Subcutaneous abdominal adipose tissue (tissue), 5 donors: ENCODE data around the gene PLAGL1.

Experiments used
- H3K27ac ChIP-seq: one replicate; pipeline ENCODE4 v1.7.0; 2013; ENCODE audit warnings: low read depth, mild to moderate bottlenecking, inconsistent platforms, low read length, moderate library complexity
- H3K27me3 ChIP-seq, 5 donors: one replicate each; pipeline ENCODE4 v1.7.0; 2013; ENCODE audit warnings: low read length in 5 of 5, inconsistent platforms in 1 of 5; ENCODE audit not compliant: control insufficient read depth in 5 of 5, insufficient read depth in 4 of 5
- H3K36me3 ChIP-seq, 5 donors: one replicate each; pipeline ENCODE4 v1.7.0; 2013; ENCODE audit warnings: low read length in 5 of 5; ENCODE audit not compliant: control insufficient read depth in 5 of 5, insufficient read depth in 5 of 5
- H3K4me1 ChIP-seq, 5 donors: one replicate each; pipeline ENCODE4 v1.7.0; 2013; ENCODE audit warnings: low read length in 5 of 5, mild to moderate bottlenecking in 3 of 5, moderate library complexity in 1 of 5; ENCODE audit not compliant: control insufficient read depth in 5 of 5, insufficient read depth in 5 of 5
- H3K4me3 ChIP-seq, 5 donors: one replicate each; pipeline ENCODE4 v1.7.0; 2013; ENCODE audit warnings: low read length in 5 of 5, low read depth in 1 of 5
- H3K9ac ChIP-seq, 5 donors: one replicate each; pipeline ENCODE4 v1.7.0; 2013; ENCODE audit warnings: low read length in 5 of 5, mild to moderate bottlenecking in 4 of 5, moderate library complexity in 3 of 5
- H3K9me3 ChIP-seq, 5 donors: one replicate each; pipeline ENCODE4 v1.7.0; 2013; ENCODE audit warnings: low read length in 5 of 5; ENCODE audit not compliant: control insufficient read depth in 5 of 5
- donor health status: healthy.
- donor health status: healthy.
- donor health status: healthy.
- donor health status: healthy.
- donor health status: healthy.

PLAGL1 gene

GRCh38 chr6:144036064-144036834 lies 28.2 kb upstream of the PLAGL1 start:
- Histone ChIP-seq H3K4me1 (peaks cover 0 to 17% (median 15%) of the 10 kb centered on the region in 5 donors), H3K9ac (peak overlapping the region in 4 of 5 donors; percentile 41 to 63 (median 45)), H3K9me3 (peaks cover 0 to 5% (median 0%) of the 10 kb centered on the region in 5 donors), H3K27me3 (no peaks in the 10 kb centered on the region), H3K27ac (peak overlapping the region; percentile 45), H3K36me3 (no peaks in the 10 kb centered on the region), H3K4me3 (peak overlapping the region; percentile 56 to 77 (median 65))

- peaks cover 0 to 5% (median 0%) of the 10 kb centered on the region in 5 donors for H3K9me3 ChIP-seq
- H3K27me3 ChIP-seq, result no peaks in the 10 kb centered on the region
- H3K36me3 ChIP-seq, result no peaks in the 10 kb centered on the region
- no peak overlapping the region for H3K27ac ChIP-seq
- H3K4me3 ChIP-seq, result no peak overlapping the region
- no peak overlapping the region for H3K9ac ChIP-seq
- peaks cover 0 to 17% (median 15%) of the 10 kb centered on the region in 5 donors for H3K4me1 ChIP-seq
These were observed 27.4 kb upstream of the PLAGL1 start for GRCh38 chr6:144035416-144035815.

GRCh38 chr6:144033816-144034735 lies 26.0 kb upstream of the PLAGL1 start:
- no peaks in the 10 kb centered on the region for H3K36me3 ChIP-seq
- H3K27me3 ChIP-seq, result no peaks in the 10 kb centered on the region
- peak overlapping the region in 1 of 5 donors; percentile 30 for H3K9ac ChIP-seq
- no peak overlapping the region for H3K4me3 ChIP-seq
- peaks cover 0 to 5% (median 0%) of the 10 kb centered on the region in 5 donors for H3K9me3 ChIP-seq
- H3K27ac ChIP-seq, result no peak overlapping the region
- H3K4me1 ChIP-seq, result peaks cover 0 to 17% (median 15%) of the 10 kb centered on the region in 5 donors

GRCh38 chr6:144029452-144029851 lies 21.4 kb upstream of the PLAGL1 start:
- Histone ChIP-seq H3K4me1 (peaks cover 0 to 4% (median 3%) of the 10 kb centered on the region in 5 donors), H3K9ac (no peak overlapping the region), H3K27ac (no peak overlapping the region), H3K4me3 (no peak overlapping the region), H3K9me3 (peaks cover 0 to 5% (median 0%) of the 10 kb centered on the region in 5 donors), H3K27me3 (no peaks in the 10 kb centered on the region), H3K36me3 (no peaks in the 10 kb centered on the region)

GRCh38 chr6:144027932-144028587 lies 20.0 kb upstream of the PLAGL1 start:
- H3K9me3 ChIP-seq, result peaks cover 0 to under 1% (median 0%) of the 10 kb centered on the region in 5 donors
- H3K4me3 ChIP-seq, result no peak overlapping the region
- no peaks in the 10 kb centered on the region for H3K4me1 ChIP-seq
- H3K9ac ChIP-seq, result no peak overlapping the region
- H3K36me3 ChIP-seq, result no peaks in the 10 kb centered on the region
- no peak overlapping the region for H3K27ac ChIP-seq
- H3K27me3 ChIP-seq, result no peaks in the 10 kb centered on the region

GRCh38 chr6:144023216-144023615 lies 15.2 kb upstream of the PLAGL1 start:
- Histone ChIP-seq H3K9ac (no peak overlapping the region), H3K4me3 (no peak overlapping the region), H3K27ac (no peak overlapping the region), H3K4me1 (no peaks in the 10 kb centered on the region), H3K27me3 (no peaks in the 10 kb centered on the region), H3K9me3 (no peaks in the 10 kb centered on the region), H3K36me3 (no peaks in the 10 kb centered on the region)

GRCh38 chr6:144019929-144020328 lies 11.9 kb upstream of the PLAGL1 start:
- Histone ChIP-seq H3K36me3 (no peaks in the 10 kb centered on the region), H3K4me1 (no peaks in the 10 kb centered on the region), H3K27me3 (no peaks in the 10 kb centered on the region), H3K9me3 (no peaks in the 10 kb centered on the region), H3K9ac (no peak overlapping the region), H3K4me3 (no peak overlapping the region), H3K27ac (no peak overlapping the region)

- H3K27me3 ChIP-seq, result no peaks in the 10 kb centered on the region
- peaks cover 0 to 10% (median 5%) of the 10 kb centered on the region in 5 donors for H3K4me1 ChIP-seq
- H3K36me3 ChIP-seq, result no peaks in the 10 kb centered on the region
- H3K9me3 ChIP-seq, result no peaks in the 10 kb centered on the region
- H3K9ac ChIP-seq, result no peak overlapping the region
- H3K4me3 ChIP-seq, result no peak overlapping the region
- no peak overlapping the region for H3K27ac ChIP-seq
These were observed 9.4 kb upstream of the PLAGL1 start for GRCh38 chr6:144017166-144018094.

- no peaks in the 10 kb centered on the region for H3K9me3 ChIP-seq
- no peaks in the 10 kb centered on the region for H3K27me3 ChIP-seq
- no peak overlapping the region for H3K9ac ChIP-seq
- H3K4me1 ChIP-seq, result peaks cover 2 to 12% (median 7%) of the 10 kb centered on the region in 5 donors
- H3K27ac ChIP-seq, result no peak overlapping the region
- no peak overlapping the region for H3K4me3 ChIP-seq
- H3K36me3 ChIP-seq, result no peaks in the 10 kb centered on the region
These were observed 5.4 kb upstream of the PLAGL1 start for GRCh38 chr6:144013486-144013909.
